ENCODE measurements around the gene PIGM.

- TF ChIP-seq CTCF (IDR thresholded peaks at IDR 0.05) (no peak), POLR2A (IDR thresholded peaks at IDR 0.05) (no peak)
Measured at GRCh38 chr1:160030657-160031364, 979 bp downstream of the PIGM start.

Measured in lower leg skin (tissue), 3 donors.